Effector memory CD4-positive, alpha-beta T cell (primary cell): ENCODE measurements around the gene SLC25A11.

ENCODE experiments used
- DNase-seq, 3 donors: peaks; one replicate each; pipeline ENCODE4 v3.0.0-alpha.2; 2020
- H3K27ac ChIP-seq: 2 replicates; pipeline ENCODE4 v1.7.0; 2013; ENCODE audit warnings: mild to moderate bottlenecking, low read length, moderate library complexity; ENCODE audit not compliant: insufficient read depth, poor library complexity, severe bottlenecking
- H3K27me3 ChIP-seq: replicated peaks from 2 replicates; pipeline ENCODE4 v1.7.0; 2013; ENCODE audit warnings: mild to moderate bottlenecking, low read length; ENCODE audit not compliant: insufficient read depth, control insufficient read depth, poor library complexity, severe bottlenecking
- H3K36me3 ChIP-seq: 2 replicates; pipeline ENCODE4 v1.7.0; 2013; ENCODE audit warnings: mild to moderate bottlenecking, low read length, moderate library complexity; ENCODE audit not compliant: control insufficient read depth, insufficient read depth
- H3K4me1 ChIP-seq: 2 replicates; pipeline ENCODE4 v1.7.0; 2013; ENCODE audit warnings: low read length, mild to moderate bottlenecking; ENCODE audit not compliant: control insufficient read depth, insufficient read depth, poor library complexity, severe bottlenecking
- H3K4me3 ChIP-seq: 2 replicates; pipeline ENCODE4 v1.7.0; 2013; ENCODE audit warnings: low read length, low read depth, mild to moderate bottlenecking; ENCODE audit not compliant: insufficient read depth, poor library complexity, severe bottlenecking
- H3K9me3 ChIP-seq: 2 replicates; pipeline ENCODE4 v1.7.0; 2013; ENCODE audit warnings: mild to moderate bottlenecking, low read length, moderate library complexity; ENCODE audit not compliant: control insufficient read depth

Gene SLC25A11

DNA sequence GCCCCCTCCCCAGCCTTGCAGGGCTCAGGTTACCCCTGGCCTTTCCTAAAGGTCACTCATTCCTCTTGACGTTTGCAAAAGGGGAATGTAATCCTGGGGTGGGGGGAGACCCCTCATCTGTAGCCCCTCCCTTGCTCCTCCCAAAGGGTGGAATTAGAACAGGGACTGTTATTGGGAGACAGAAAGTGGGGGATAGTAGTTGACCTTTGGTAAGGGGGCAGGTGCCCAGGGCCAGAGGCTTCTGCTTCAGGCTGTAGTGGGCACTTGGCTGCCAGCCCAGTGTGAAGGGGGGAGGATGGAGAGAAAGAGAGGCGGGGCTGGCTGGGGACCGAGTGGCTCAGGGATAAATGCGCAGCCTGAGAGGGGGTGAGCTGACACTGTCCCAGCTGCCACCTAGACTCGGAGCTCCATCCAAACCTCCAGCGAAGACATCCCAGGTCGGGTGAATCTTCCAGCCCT lies 10.9 kb upstream of the SLC25A11 start, which contains the start of gene ENO3:
Gene ENO3 (plus strand): TSS at position 374 of the 459 bp plus-strand sequence. CDS start 711 bp downstream, outside the sequence.
- no peaks in the 10 kb centered on the region for H3K27me3 ChIP-seq
- H3K9me3 ChIP-seq, result no peaks in the 10 kb centered on the region
- peak within 1 kb of the TSS; percentile 11 for H3K4me3 ChIP-seq
- H3K36me3 ChIP-seq, result peaks cover 8% of the 10 kb centered on the region
- H3K27ac ChIP-seq, result peak within 1 kb of the TSS; percentile 94
- peaks cover 30% of the 10 kb centered on the region for H3K4me1 ChIP-seq
- DNase-seq, result no peak

DNA sequence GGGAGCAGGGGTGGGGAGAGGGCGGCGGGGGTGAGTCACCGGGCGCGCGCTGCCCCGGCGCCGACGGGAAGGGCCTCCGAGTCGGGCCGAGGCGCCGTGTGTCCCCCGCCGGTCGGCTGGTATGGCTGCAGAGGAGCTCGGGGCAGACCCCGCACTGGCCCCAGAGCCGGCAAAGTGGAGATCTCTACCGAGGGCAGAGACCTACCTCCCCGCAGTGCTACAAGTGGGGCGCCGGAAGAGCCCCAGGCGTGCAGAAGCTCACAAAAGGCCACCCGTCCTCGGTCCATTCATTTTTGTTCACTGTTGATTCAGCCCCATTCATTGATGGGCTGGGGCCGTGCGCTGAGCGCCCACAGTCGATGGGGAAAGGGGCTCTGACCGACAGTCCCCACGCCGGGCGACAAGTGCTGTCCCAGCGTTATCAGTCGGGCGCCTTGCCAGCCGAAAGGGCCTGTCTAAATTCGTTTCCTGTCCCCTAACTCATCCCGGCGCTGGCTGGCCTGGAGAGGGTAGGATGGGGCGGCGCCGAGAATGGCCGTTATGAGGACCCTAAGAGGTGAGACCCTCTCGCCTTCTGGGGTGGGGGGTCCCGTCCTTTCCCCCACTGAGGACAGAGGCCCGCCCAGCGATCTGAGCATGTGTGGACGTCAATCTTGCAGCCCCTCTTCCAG lies 10.4 kb upstream of the SLC25A11 start:
- Histone ChIP-seq H3K4me1 (peaks cover 35% of the 10 kb centered on the region), H3K9me3 (no peaks in the 10 kb centered on the region), H3K4me3 (peak overlapping the region; percentile 11), H3K27me3 (no peaks in the 10 kb centered on the region), H3K27ac (peak overlapping the region; percentile 94), H3K36me3 (peaks cover 12% of the 10 kb centered on the region)
- no peak for DNase-seq

DNA sequence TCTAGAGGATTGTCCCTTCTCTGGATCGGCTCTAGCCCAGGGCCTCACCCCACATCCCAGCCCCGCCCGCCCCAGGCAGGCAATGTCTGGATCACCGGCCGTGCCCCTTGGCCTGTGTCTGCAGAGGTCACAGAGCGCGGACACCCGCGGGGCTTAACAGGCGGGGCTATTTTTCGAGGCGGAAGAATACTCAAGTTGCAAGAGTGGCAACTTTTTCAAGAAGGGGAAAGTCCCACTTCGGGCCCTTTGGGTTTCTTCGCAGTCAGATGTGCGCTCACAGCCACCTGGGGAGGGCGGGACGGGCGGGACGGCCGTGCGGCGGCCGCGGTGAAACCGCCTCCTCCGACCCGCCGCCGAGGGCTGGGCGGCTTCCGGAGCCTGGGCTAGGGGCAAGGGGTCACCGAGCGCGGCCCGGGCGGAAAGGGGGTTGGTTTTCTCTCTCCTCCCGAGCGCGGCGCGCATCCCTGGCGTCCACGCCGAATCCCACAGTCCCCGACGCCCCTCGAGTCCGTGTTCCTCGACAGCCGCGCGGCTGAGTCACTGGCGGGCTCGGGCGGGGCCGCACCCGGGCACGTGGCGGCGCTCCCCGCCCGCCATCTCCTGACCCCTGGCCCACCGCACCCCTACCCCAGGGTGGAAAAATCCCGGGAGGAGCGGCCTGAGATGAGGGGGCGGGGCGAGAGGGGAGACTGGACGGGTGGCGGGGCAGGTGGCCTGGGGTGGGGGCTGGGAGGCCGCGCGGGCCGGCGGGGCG lies 9.7 kb upstream of the SLC25A11 start:
- no peaks in the 10 kb centered on the region for H3K9me3 ChIP-seq
- H3K36me3 ChIP-seq, result peaks cover 18% of the 10 kb centered on the region
- peaks cover 43% of the 10 kb centered on the region for H3K4me1 ChIP-seq
- H3K4me3 ChIP-seq, result peak overlapping the region; percentile 99
- DNase-seq, result peak; percentile 65 to 72 (median 72)
- H3K27me3 ChIP-seq, result no peaks in the 10 kb centered on the region
- H3K27ac ChIP-seq, result peak overlapping the region; percentile 94

DNA sequence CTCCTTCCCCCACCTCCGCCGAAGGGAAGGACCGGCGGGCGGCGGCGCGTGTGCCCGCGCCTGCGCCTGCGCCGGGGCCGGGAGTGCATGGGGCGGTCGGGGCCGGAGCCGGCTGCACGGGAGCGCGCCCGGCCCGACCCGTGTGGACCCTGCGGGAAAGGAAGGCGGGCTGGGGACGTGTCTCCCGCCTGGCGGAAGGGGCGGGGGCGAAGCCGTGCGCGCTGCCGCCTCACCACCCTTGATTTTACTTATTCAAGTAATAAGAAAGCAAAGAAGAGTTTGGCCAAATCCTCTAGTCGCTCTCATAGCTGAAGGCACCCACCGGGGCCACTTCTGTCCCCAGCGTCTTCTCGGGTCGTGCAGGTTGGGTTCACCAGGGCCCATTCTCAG lies 9.1 kb upstream of the SLC25A11 start:
- Histone ChIP-seq H3K9me3 (no peaks in the 10 kb centered on the region), H3K27me3 (no peaks in the 10 kb centered on the region), H3K4me1 (peaks cover 48% of the 10 kb centered on the region), H3K36me3 (peaks cover 20% of the 10 kb centered on the region), H3K27ac (peak overlapping the region; percentile 94), H3K4me3 (peak overlapping the region; percentile 99)
- DNase-seq, result peak; percentile 54 to 63 (median 55)

DNA sequence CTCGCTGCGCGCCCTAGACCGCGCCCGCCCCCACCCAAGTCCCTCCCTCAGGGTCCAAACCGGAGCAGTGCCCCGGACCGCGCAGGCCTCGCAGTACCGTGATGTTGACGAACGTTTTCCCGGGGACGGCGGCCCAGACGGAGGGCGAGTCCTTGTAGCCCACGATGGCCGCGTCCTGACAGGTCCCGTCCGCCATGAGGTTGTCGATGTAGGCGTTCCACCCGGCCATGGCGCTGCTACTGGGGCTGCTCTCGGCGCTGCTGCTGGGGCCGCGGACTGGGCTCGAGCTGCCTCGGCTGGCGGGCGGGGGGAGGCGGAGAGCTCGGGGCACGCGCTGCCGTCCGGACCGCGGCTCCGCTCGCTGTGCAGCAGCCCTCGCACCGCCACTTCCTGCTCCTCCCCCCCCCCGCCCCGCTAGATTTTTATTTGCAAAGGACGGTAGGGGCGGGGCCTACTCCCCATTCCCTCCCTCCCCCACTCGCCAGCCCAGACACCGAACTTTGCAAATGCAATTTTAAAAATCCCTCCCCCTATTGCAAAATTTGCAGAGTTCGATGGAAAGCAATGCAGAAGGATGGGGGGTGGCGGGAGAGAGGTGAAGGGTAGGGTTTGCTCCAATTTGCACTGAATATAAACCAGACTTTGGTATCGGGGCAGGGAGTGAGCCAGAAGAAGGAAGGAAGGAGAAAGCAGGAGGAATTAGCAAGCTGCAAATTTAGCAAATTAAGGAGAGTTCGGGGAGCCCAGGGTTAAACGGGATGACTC lies 8.5 kb upstream of the SLC25A11 start, which contains the start of gene PFN1:
Gene PFN1 (minus strand): TSS at position 365 of the 765 bp plus-strand sequence. CDS start 136 bp downstream, at position 229.
- peaks cover 22% of the 10 kb centered on the region for H3K36me3 ChIP-seq
- H3K4me3 ChIP-seq, result peak within 1 kb of the TSS; percentile 99
- peak within 1 kb of the TSS; percentile 94 for H3K27ac ChIP-seq
- no peaks in the 10 kb centered on the region for H3K9me3 ChIP-seq
- H3K27me3 ChIP-seq, result no peaks in the 10 kb centered on the region
- H3K4me1 ChIP-seq, result peaks cover 54% of the 10 kb centered on the region
- peak; percentile 82 to 85 (median 82) for DNase-seq

DNA sequence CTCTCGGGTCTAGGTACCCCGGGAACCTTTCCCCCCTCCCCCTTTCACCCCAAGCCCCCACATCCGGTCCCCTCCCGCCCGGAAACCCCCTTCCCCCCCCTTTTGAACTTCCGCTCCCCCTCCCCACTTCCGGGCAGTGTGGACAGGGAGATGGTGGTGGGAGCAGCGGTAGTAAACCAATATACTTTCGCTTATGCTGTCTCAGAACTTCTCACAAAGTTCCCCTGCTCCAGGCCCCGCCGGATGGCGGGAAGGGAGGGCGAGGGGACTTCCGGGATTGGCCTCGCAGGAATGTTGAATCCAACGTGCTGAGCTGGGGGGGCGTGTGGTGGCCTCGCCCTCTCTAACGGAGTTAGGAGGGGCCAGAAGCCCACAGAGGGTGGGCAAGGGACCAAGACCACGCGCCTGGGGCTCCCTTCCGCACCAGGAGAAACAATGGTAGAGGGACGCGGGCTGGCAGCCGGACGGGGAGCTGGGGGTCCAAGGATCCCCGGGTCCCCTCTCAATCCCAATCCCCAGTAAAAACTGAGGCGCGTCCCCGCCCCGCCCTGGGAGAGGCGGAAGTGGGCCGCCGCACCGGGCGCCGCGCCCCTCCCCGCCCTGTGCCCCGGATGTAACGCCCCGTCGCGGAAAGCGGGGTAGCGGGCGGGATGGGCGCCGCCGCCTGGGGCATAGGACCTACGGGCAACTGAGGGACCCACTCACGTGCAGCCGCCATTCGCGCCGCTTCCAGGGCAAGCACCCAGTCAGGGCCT lies 7.7 kb upstream of the SLC25A11 start:
- no peaks in the 10 kb centered on the region for H3K9me3 ChIP-seq
- peak overlapping the region; percentile 99 for H3K4me3 ChIP-seq
- H3K36me3 ChIP-seq, result peaks cover 28% of the 10 kb centered on the region
- DNase-seq, result peak; percentile 42 to 50 (median 45)
- H3K4me1 ChIP-seq, result peaks cover 62% of the 10 kb centered on the region
- no peaks in the 10 kb centered on the region for H3K27me3 ChIP-seq
- peak overlapping the region; percentile 94 for H3K27ac ChIP-seq

DNA sequence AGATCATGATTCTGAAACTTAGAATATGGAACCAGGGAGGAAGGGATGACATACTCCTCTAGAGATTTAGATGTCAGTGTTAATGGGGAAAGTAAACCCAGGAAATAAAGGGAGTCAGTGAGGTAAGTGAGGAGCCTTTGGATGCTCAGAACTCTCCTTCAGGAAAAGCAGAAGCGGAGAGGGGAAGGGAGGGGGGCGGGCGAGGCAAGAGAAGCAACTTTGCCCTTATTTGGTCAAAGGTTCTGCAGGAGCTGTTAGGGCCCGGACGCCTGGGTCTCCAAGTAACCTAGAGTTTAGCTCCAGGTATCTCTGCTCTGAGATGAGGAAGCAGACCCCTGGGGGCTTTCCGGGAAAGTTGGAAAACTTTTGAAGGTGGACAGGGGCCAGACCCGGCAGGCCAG lies 7.2 kb upstream of the SLC25A11 start:
- Histone ChIP-seq H3K4me3 (peak overlapping the region; percentile 99), H3K27me3 (no peaks in the 10 kb centered on the region), H3K4me1 (peaks cover 67% of the 10 kb centered on the region), H3K36me3 (peaks cover 33% of the 10 kb centered on the region), H3K9me3 (no peaks in the 10 kb centered on the region), H3K27ac (peak overlapping the region; percentile 94)
- DNase-seq, result no peak

DNA sequence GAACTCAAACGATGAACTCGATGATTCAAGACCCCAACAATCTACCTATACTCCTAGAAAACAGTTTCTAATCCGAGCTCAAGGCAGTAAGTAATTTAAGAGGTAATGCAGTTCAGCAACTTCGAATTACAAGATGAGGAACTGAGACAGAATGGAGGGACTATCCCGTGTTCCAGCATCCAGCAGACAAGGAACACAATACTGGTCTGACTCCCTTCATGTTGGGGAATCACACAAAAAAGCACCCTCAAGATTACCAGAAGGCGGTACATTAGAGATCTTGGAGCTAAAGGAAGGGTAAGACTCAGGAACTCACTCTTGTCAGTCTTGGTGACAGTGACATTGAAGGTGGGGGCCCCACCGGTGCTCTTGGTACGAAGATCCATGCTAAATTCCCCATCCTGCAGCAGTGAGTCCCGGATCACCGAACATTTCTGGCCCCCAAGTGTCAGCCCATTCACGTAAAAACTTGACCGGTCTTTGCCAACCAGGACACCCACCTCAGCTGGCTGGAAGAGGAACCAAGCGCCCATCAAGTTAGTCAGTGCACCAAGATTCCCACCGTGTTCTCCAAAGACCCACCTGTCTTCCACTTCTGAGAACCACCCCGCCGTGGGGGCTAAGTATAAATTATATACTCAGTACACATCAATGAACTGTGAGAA lies 6.6 kb upstream of the SLC25A11 start:
- H3K4me3 ChIP-seq, result peak overlapping the region; percentile 99
- no peaks in the 10 kb centered on the region for H3K27me3 ChIP-seq
- H3K36me3 ChIP-seq, result peaks cover 33% of the 10 kb centered on the region
- H3K27ac ChIP-seq, result peak overlapping the region; percentile 94
- H3K4me1 ChIP-seq, result peaks cover 69% of the 10 kb centered on the region
- DNase-seq, result no peak
- no peaks in the 10 kb centered on the region for H3K9me3 ChIP-seq

DNA sequence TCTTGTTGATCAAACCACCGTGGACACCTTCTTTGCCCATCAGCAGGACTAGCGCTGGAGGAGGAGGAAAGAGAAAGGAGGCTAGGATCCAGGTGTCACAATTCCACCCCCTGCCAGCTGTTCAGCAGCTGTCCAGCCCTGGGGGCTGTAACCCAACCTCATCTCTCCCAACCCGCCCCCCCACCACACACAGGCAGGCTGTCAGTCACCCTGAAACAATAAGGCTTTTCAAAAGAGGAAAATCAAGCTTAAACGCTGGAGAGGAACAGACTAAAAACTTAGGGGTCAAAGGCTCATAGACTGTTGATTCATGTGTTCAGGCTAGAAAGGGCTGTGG lies 6.1 kb upstream of the SLC25A11 start:
- peak overlapping the region; percentile 94 for H3K27ac ChIP-seq
- no peak for DNase-seq
- peaks cover 33% of the 10 kb centered on the region for H3K36me3 ChIP-seq
- H3K4me1 ChIP-seq, result peaks cover 69% of the 10 kb centered on the region
- no peaks in the 10 kb centered on the region for H3K27me3 ChIP-seq
- H3K4me3 ChIP-seq, result peak overlapping the region; percentile 99
- H3K9me3 ChIP-seq, result no peaks in the 10 kb centered on the region
